Measurements from ENCODE around the gene RNU1-2.
"Not testable (repeated sequence)": the region's sequence is repeated elsewhere in the genome, so short reads cannot be mapped to it uniquely, and the experiment has no call there.

DNA sequence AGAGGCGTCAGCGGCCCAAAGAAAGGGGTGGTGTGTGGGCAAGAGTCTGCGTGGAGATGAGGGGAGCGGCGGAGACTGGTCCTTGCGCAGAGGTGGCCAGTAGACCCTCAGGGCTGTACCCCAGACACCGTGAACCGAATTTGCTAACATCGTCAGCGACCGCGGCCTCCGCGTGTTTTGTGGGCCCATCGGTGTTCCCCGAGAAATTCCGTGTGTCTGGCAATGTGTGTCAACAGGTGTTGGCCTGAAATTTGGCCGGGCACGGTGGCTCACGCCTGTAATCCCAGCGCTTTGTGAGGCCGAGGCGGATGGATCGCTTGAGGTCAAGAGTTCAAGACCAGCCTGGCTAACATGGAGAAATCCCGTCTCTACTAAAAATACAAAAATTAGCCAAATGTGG, 33.4 kb upstream of the RNU1-2 start:
- TF ChIP-seq, protein P1, sequence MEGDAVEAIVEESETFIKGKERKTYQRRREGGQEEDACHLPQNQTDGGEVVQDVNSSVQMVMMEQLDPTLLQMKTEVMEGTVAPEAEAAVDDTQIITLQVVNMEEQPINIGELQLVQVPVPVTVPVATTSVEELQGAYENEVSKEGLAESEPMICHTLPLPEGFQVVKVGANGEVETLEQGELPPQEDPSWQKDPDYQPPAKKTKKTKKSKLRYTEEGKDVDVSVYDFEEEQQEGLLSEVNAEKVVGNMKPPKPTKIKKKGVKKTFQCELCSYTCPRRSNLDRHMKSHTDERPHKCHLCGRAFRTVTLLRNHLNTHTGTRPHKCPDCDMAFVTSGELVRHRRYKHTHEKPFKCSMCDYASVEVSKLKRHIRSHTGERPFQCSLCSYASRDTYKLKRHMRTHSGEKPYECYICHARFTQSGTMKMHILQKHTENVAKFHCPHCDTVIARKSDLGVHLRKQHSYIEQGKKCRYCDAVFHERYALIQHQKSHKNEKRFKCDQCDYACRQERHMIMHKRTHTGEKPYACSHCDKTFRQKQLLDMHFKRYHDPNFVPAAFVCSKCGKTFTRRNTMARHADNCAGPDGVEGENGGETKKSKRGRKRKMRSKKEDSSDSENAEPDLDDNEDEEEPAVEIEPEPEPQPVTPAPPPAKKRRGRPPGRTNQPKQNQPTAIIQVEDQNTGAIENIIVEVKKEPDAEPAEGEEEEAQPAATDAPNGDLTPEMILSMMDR (IDR thresholded peaks at IDR 0.05): not testable (repeated sequence)
- TF ChIP-seq POLR2A, EP300 (IDR thresholded peaks at IDR 0.05): not testable (repeated sequence)

All from ovary (tissue), 3 donors.